Measurements from ENCODE around the gene CACNA1F.

The CACNA1F gene

DNA sequence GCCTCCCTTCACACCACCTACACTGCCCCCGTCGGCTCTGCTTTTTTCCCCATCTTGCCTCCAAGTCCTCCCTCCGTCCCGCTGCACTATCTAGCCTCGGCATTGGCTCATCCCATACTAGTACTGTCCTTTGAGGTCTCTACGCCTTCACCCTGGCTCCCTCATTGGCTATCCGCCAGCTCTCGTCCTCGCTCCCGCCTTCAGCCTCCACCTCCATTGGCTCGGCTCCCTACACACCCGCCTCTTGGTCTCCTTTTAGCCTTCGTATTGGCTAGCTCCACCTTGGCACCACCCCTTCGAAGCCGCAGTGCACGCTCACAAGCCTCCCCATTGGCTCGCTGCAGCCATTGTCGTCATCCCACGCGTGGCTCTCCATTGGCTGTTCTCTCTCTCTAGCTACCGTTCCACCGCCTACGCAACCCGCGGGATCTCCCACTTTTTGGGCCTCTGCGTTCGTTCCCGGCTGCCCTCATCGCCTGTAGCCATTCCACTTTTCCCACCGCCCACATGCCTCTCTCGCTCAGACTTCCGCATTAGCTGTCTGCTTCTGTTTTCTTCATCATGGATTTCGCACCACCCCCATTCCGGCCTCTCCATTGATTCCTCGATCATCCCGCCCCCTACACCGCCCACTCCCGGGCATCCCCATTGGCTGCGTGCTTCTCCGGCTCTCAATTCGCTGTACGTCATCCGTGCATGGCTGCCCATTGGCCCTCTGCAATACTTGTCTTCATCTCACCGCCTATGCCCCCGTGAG is 36.0 kb upstream of the CACNA1F start:
- Histone ChIP-seq H2BK120ac (ENCODE audit: low read depth, low read length) (no peak overlapping the region), H3K4me2 (ENCODE audit: low read length) (peak overlapping the region; percentile 71), H3K18ac (ENCODE audit: low read length) (peak overlapping the region; percentile 63), H3K9ac (ENCODE audit: low read length) (peak overlapping the region; percentile 86), H3K4me3 (ENCODE audit: low read length) (peak overlapping the region; percentile 62), H4K5ac (ENCODE audit: low read length) (no peak overlapping the region), H3K27me3 (ENCODE audit: insufficient read depth, low read length, poor library complexity) (no peaks in the 10 kb centered on the region), H2BK5ac (ENCODE audit: low read length) (peak overlapping the region; percentile 55), H3K27ac (ENCODE audit: low read depth, low read length) (peak overlapping the region; percentile 38), H3K79me2 (ENCODE audit: control insufficient read depth, insufficient read depth, low read length) (peaks cover 11% of the 10 kb centered on the region), H2AK5ac (ENCODE audit: low read length) (no peak overlapping the region), H3K56ac (ENCODE audit: low read length) (peak overlapping the region; percentile 94), H3K23ac (ENCODE audit: low read length) (no peak overlapping the region), H3K4me1 (ENCODE audit: control insufficient read depth, low read depth, low read length) (no peaks in the 10 kb centered on the region), H2BK15ac (replicated peaks; ENCODE audit: low read depth) (no peak overlapping the region), H3K79me1 (ENCODE audit: low read length) (peaks cover 4% of the 10 kb centered on the region), H3K36me3 (ENCODE audit: control insufficient read depth, insufficient read depth, low read length) (no peaks in the 10 kb centered on the region), H4K8ac (ENCODE audit: low read depth, low read length) (no peak overlapping the region), H3K4ac (ENCODE audit: low read depth, low read length) (no peak overlapping the region)
- WGBS (ENCODE audit: extremely low coverage, insufficient coverage, low lambda C conversion rate), result no CpG with 5 or more reads among the region's 45 CpGs
- peak; percentile 99 for DNase-seq

DNA sequence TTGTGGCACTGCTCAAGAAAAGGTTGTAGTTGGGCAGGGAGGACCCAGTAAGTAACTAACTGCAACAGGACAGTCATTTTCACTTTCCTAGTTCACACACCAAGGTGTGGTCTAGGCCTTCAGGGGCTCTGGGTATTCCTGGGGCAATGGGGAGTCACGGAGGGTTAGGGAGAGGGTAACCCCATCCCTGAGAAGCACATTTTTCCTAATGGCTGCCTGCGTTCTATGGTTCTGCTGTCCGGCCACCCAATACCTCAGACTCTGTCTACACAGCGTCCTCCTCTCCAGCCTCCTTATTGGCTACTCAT is 35.5 kb upstream of the CACNA1F start:
- no peak overlapping the region for H2BK15ac ChIP-seq (replicated peaks; ENCODE audit: low read depth)
- no peak overlapping the region for H3K18ac ChIP-seq (ENCODE audit: low read length)
- H3K4me2 ChIP-seq (ENCODE audit: low read length), result peak overlapping the region; percentile 71
- DNase-seq, result no peak
- peaks cover 4% of the 10 kb centered on the region for H3K79me1 ChIP-seq (ENCODE audit: low read length)
- no peaks in the 10 kb centered on the region for H3K27me3 ChIP-seq (ENCODE audit: insufficient read depth, low read length, poor library complexity)
- H3K56ac ChIP-seq (ENCODE audit: low read length), result peak overlapping the region; percentile 85
- H3K36me3 ChIP-seq (ENCODE audit: control insufficient read depth, insufficient read depth, low read length), result no peaks in the 10 kb centered on the region
- H3K4me3 ChIP-seq (ENCODE audit: low read length), result peak overlapping the region; percentile 36
- H4K8ac ChIP-seq (ENCODE audit: low read depth, low read length), result no peak overlapping the region
- peak overlapping the region; percentile 55 for H2BK5ac ChIP-seq (ENCODE audit: low read length)
- H2BK120ac ChIP-seq (ENCODE audit: low read depth, low read length), result no peak overlapping the region
- peak overlapping the region; percentile 78 for H3K9ac ChIP-seq (ENCODE audit: low read length)
- no peak overlapping the region for H3K4ac ChIP-seq (ENCODE audit: low read depth, low read length)
- peaks cover 11% of the 10 kb centered on the region for H3K79me2 ChIP-seq (ENCODE audit: control insufficient read depth, insufficient read depth, low read length)
- peak overlapping the region; percentile 38 for H3K27ac ChIP-seq (ENCODE audit: low read depth, low read length)
- no CpG with 5 or more reads among the region's 4 CpGs for WGBS (ENCODE audit: extremely low coverage, insufficient coverage, low lambda C conversion rate)
- no peak overlapping the region for H2AK5ac ChIP-seq (ENCODE audit: low read length)
- H4K5ac ChIP-seq (ENCODE audit: low read length), result no peak overlapping the region
- no peak overlapping the region for H3K23ac ChIP-seq (ENCODE audit: low read length)
- no peaks in the 10 kb centered on the region for H3K4me1 ChIP-seq (ENCODE audit: control insufficient read depth, low read depth, low read length)

DNA sequence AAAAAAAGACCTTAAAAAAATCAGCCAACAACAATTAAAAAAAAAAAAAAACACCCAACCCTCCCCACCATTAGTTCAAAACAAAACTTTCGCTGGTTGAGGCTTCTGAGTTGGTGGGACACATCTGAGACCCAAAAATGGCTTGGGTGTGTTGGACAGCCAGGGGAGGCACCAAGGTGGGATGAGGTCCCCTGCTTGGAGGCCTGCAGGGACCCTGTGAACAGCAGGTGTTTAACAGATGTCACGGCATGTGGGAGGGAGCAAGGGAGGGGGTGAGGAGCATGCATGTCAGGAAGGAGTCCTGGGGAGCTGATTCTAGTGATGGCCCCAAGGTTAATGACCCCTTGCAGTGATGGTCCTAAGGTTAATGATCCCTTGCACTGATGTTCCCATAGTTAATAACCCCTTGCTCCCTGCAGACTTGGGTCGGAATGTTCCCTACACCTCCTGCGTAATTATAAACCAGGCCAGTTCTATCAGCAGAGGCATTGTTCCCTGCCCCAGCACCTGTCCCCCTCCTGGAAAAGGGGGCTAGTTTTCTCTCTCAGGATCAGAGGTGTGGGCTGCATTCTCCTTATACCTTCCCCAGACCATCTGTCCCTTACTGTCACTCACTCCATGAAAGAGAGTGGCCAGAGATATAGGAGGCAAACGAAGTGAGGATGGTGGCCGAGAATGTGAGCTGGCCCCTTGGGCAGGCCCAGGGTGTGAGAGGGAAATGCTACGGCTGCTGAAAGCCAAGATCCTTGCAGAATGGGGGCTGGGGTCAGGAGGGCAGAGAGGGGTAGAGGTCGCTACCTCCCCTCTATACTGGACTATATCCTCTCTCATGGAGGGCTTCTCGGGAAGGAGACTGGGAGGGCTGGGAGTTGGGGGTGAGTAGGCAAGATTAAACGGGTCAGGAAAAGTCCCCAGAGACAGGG is 33.6 kb upstream of the CACNA1F start:
- no peaks in the 10 kb centered on the region for H3K27me3 ChIP-seq (ENCODE audit: insufficient read depth, low read length, poor library complexity)
- no CpG with 5 or more reads among the region's 10 CpGs for WGBS (ENCODE audit: extremely low coverage, insufficient coverage, low lambda C conversion rate)
- H2AK5ac ChIP-seq (ENCODE audit: low read length), result no peak overlapping the region
- no peaks in the 10 kb centered on the region for H3K4me1 ChIP-seq (ENCODE audit: control insufficient read depth, low read depth, low read length)
- no peak for DNase-seq
- peaks cover 6% of the 10 kb centered on the region for H3K79me2 ChIP-seq (ENCODE audit: control insufficient read depth, insufficient read depth, low read length)
- no peak overlapping the region for H3K4ac ChIP-seq (ENCODE audit: low read depth, low read length)
- no peak overlapping the region for H3K23ac ChIP-seq (ENCODE audit: low read length)
- no peaks in the 10 kb centered on the region for H3K36me3 ChIP-seq (ENCODE audit: control insufficient read depth, insufficient read depth, low read length)
- no peak overlapping the region for H3K4me2 ChIP-seq (ENCODE audit: low read length)
- H3K56ac ChIP-seq (ENCODE audit: low read length), result no peak overlapping the region
- H3K27ac ChIP-seq (ENCODE audit: low read depth, low read length), result no peak overlapping the region
- H3K9ac ChIP-seq (ENCODE audit: low read length), result no peak overlapping the region
- H4K5ac ChIP-seq (ENCODE audit: low read length), result no peak overlapping the region
- H2BK15ac ChIP-seq (replicated peaks; ENCODE audit: low read depth), result no peak overlapping the region
- H2BK5ac ChIP-seq (ENCODE audit: low read length), result no peak overlapping the region
- H4K8ac ChIP-seq (ENCODE audit: low read depth, low read length), result no peak overlapping the region
- no peak overlapping the region for H3K18ac ChIP-seq (ENCODE audit: low read length)
- H2BK120ac ChIP-seq (ENCODE audit: low read depth, low read length), result no peak overlapping the region
- no peak overlapping the region for H3K4me3 ChIP-seq (ENCODE audit: low read length)
- peaks cover 4% of the 10 kb centered on the region for H3K79me1 ChIP-seq (ENCODE audit: low read length)

DNA sequence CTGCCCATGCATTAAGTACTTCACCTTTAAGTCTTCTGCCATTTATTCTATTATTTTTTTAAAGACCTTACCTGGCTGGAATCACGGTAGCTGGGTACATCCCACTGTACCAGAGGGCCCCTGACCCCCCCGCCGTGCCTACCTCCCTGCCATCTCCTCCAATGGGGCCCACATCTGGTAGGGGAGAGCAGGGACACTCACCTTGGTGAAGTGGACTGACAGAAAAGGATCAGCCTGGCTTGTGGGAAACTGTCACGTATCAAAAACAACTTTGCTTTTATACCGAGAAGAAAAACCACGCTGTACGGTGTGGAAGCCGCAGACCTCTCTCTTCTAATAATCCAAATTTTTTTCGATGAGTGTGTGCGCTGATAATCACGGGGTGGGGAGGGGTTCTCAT is 31.3 kb upstream of the CACNA1F start, which contains the start of gene FOXP3:
TSS of gene FOXP3 (minus strand) at position 251 of the 400 bp plus-strand sequence. CDS start 6,205 bp downstream, outside the sequence.
- H2BK15ac ChIP-seq (replicated peaks; ENCODE audit: low read depth), result no peak within 1 kb of the TSS
- H3K36me3 ChIP-seq (ENCODE audit: control insufficient read depth, insufficient read depth, low read length), result no peaks in the 10 kb centered on the region
- no peak within 1 kb of the TSS for H2BK120ac ChIP-seq (ENCODE audit: low read depth, low read length)
- no peak within 1 kb of the TSS for H4K5ac ChIP-seq (ENCODE audit: low read length)
- no CpG with 5 or more reads among the region's 11 CpGs for WGBS (ENCODE audit: extremely low coverage, insufficient coverage, low lambda C conversion rate)
- H2BK5ac ChIP-seq (ENCODE audit: low read length), result no peak within 1 kb of the TSS
- H3K23ac ChIP-seq (ENCODE audit: low read length), result no peak within 1 kb of the TSS
- no peaks in the 10 kb centered on the region for H3K79me1 ChIP-seq (ENCODE audit: low read length)
- H3K18ac ChIP-seq (ENCODE audit: low read length), result no peak within 1 kb of the TSS
- no peak within 1 kb of the TSS for H4K8ac ChIP-seq (ENCODE audit: low read depth, low read length)
- no peak within 1 kb of the TSS for H2AK5ac ChIP-seq (ENCODE audit: low read length)
- H3K27me3 ChIP-seq (ENCODE audit: insufficient read depth, low read length, poor library complexity), result no peaks in the 10 kb centered on the region
- H3K27ac ChIP-seq (ENCODE audit: low read depth, low read length), result no peak within 1 kb of the TSS
- H3K4me2 ChIP-seq (ENCODE audit: low read length), result no peak within 1 kb of the TSS
- H3K79me2 ChIP-seq (ENCODE audit: control insufficient read depth, insufficient read depth, low read length), result no peaks in the 10 kb centered on the region
- no peak within 1 kb of the TSS for H3K9ac ChIP-seq (ENCODE audit: low read length)
- H3K4ac ChIP-seq (ENCODE audit: low read depth, low read length), result no peak within 1 kb of the TSS
- H3K56ac ChIP-seq (ENCODE audit: low read length), result no peak within 1 kb of the TSS
- no peak for DNase-seq
- H3K4me3 ChIP-seq (ENCODE audit: low read length), result no peak within 1 kb of the TSS
- H3K4me1 ChIP-seq (ENCODE audit: control insufficient read depth, low read depth, low read length), result no peaks in the 10 kb centered on the region

DNA sequence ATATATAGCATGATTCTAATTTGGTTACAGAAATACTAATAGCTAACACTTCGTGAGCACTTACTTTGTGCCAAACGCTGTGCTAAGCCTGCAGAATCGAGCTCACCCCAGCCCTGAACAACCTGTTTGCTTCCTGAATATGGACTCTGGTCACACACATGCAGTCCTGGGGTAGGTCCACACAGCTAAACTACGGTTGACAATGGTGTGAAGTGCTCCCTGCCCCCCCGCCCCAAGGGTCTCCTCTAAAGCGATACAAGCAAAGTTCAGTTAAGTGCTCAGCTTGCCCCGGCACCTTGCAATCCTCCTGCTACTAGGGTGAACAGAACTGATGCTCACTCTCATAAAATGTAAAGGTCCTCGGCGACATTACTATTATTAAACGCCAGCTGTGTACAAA is 30.5 kb upstream of the CACNA1F start:
- Histone ChIP-seq H3K9ac (ENCODE audit: low read length) (no peak overlapping the region), H2BK5ac (ENCODE audit: low read length) (no peak overlapping the region), H3K56ac (ENCODE audit: low read length) (no peak overlapping the region), H4K8ac (ENCODE audit: low read depth, low read length) (no peak overlapping the region), H3K27me3 (ENCODE audit: insufficient read depth, low read length, poor library complexity) (no peaks in the 10 kb centered on the region), H2BK15ac (replicated peaks; ENCODE audit: low read depth) (no peak overlapping the region), H4K5ac (ENCODE audit: low read length) (no peak overlapping the region), H3K4me2 (ENCODE audit: low read length) (no peak overlapping the region), H3K4me1 (ENCODE audit: control insufficient read depth, low read depth, low read length) (no peaks in the 10 kb centered on the region), H2BK120ac (ENCODE audit: low read depth, low read length) (no peak overlapping the region), H3K27ac (ENCODE audit: low read depth, low read length) (no peak overlapping the region), H3K23ac (ENCODE audit: low read length) (no peak overlapping the region), H3K4me3 (ENCODE audit: low read length) (no peak overlapping the region), H3K36me3 (ENCODE audit: control insufficient read depth, insufficient read depth, low read length) (no peaks in the 10 kb centered on the region), H3K79me2 (ENCODE audit: control insufficient read depth, insufficient read depth, low read length) (no peaks in the 10 kb centered on the region), H3K18ac (ENCODE audit: low read length) (no peak overlapping the region), H3K4ac (ENCODE audit: low read depth, low read length) (no peak overlapping the region), H3K79me1 (ENCODE audit: low read length) (no peaks in the 10 kb centered on the region), H2AK5ac (ENCODE audit: low read length) (no peak overlapping the region)
- DNase-seq, result no peak
- no CpG with 5 or more reads among the region's 10 CpGs for WGBS (ENCODE audit: extremely low coverage, insufficient coverage, low lambda C conversion rate)
